WTC11 (cell line): ENCODE results near the gene TRIML1. TPM values are rescaled to one million over a fixed set of nuclear protein-coding genes. Genes with fewer than 3 reads are reported as not detected.

Experiments used
- ATAC-seq: fragments of 200-7000 bp; cut with Tn5 transposase; 2 replicates; pipeline ENCODE4 v1.10.0; 2021; ENCODE audit warnings: mild to moderate bottlenecking, moderate library complexity
- CTCF ChIA-PET: fragments of 300-600 bp; sonication (Branson Sonifier 250); formaldehyde crosslinking; loops from one replicate; lab custom pipeline; 2021; ENCODE audit warnings: antibody characterized with exemption; lab: Charles Lee
- POLR2A ChIA-PET: fragments of 350-600 bp; sonication (Branson Sonifier 250); formaldehyde crosslinking; loops from one replicate; lab custom pipeline; 2021; ENCODE audit warnings: antibody characterized with exemption; lab: Charles Lee
- DNase-seq: peaks from one replicate; pipeline ENCODE4 v3.0.0; 2021; ENCODE audit warnings: low spot score
- H3K27ac Mint-ChIP-seq: 2 replicates; pipeline ENCODE4 v1.8.0; 2021; ENCODE audit warnings: mixed read lengths
- H3K27me3 Mint-ChIP-seq: 2 replicates; pipeline ENCODE4 v1.8.0; 2021; ENCODE audit warnings: low read depth, mild to moderate bottlenecking, moderate library complexity, mixed read lengths
- H3K36me3 Mint-ChIP-seq: 2 replicates; pipeline ENCODE4 v1.8.0; 2021; ENCODE audit warnings: mixed read lengths
- H3K4me1 Mint-ChIP-seq: 2 replicates; pipeline ENCODE4 v1.8.0; 2022; ENCODE audit warnings: mixed read lengths
- H3K4me3 Mint-ChIP-seq: 2 replicates; pipeline ENCODE4 v1.8.0; 2021; ENCODE audit warnings: mild to moderate bottlenecking, moderate library complexity, mixed read lengths
- H3K9me3 Mint-ChIP-seq: 2 replicates; pipeline ENCODE4 v1.8.0; 2021; ENCODE audit warnings: mixed read lengths
- AR ChIP-seq: fragments of 250-450 bp; sonication (Bioruptor Pico); IDR thresholded peaks from 2 replicates; pipeline ENCODE4 v1.9.0; 2021; ENCODE audit warnings: mild to moderate bottlenecking
- ATF3 ChIP-seq: sonication (generic); formaldehyde crosslinking; conservative IDR thresholded peaks from 2 replicates; pipeline ENCODE4 v1.8.1; 2022; ENCODE audit warnings: mild to moderate bottlenecking, missing genetic modification reagents
- CBFB ChIP-seq: sonication (generic); formaldehyde crosslinking; IDR thresholded peaks from 2 replicates; pipeline ENCODE4 v1.8.1; 2022; ENCODE audit warnings: mild to moderate bottlenecking, low read depth, missing genetic modification reagents
- E2F4 ChIP-seq: sonication (generic); formaldehyde crosslinking; IDR thresholded peaks from 2 replicates; pipeline ENCODE4 v1.8.1; 2022; ENCODE audit warnings: low read depth, mild to moderate bottlenecking, moderate library complexity, missing genetic modification reagents, borderline replicate concordance
- E2F5 ChIP-seq: sonication (generic); formaldehyde crosslinking; IDR thresholded peaks from 2 replicates; pipeline ENCODE4 v1.8.1; 2022; ENCODE audit warnings: mild to moderate bottlenecking, moderate library complexity, missing genetic modification reagents
- IRF1 ChIP-seq: sonication (generic); formaldehyde crosslinking; IDR thresholded peaks from 2 replicates; pipeline ENCODE4 v1.8.0; 2023; ENCODE audit warnings: missing genetic modification reagents
- JUN ChIP-seq: sonication (generic); formaldehyde crosslinking; IDR thresholded peaks from 2 replicates; pipeline ENCODE4 v1.8.0; 2023; ENCODE audit warnings: mild to moderate bottlenecking, missing genetic modification reagents
- MXD4 ChIP-seq: fragments of 250-450 bp; sonication (Bioruptor Pico); IDR thresholded peaks from 2 replicates; pipeline ENCODE4 v1.8.0; 2021; ENCODE audit warnings: mild to moderate bottlenecking, moderate library complexity, borderline replicate concordance
- RELA ChIP-seq: sonication (generic); formaldehyde crosslinking; IDR thresholded peaks from 2 replicates; pipeline ENCODE4 v1.8.1; 2022; ENCODE audit warnings: missing genetic modification reagents, mild to moderate bottlenecking, borderline replicate concordance
- SMAD3 ChIP-seq: sonication (generic); formaldehyde crosslinking; IDR thresholded peaks from 2 replicates; pipeline ENCODE4 v1.8.0; 2022; ENCODE audit warnings: missing genetic modification reagents, mild to moderate bottlenecking, borderline replicate concordance
- ZNF219 ChIP-seq: sonication (generic); formaldehyde crosslinking; IDR thresholded peaks from 2 replicates; pipeline ENCODE4 v1.8.0; 2023; ENCODE audit warnings: missing genetic modification reagents, mild to moderate bottlenecking, borderline replicate concordance
- ZNF263 ChIP-seq: sonication (generic); formaldehyde crosslinking; IDR thresholded peaks from 2 replicates; pipeline ENCODE4 v1.8.1; 2022; ENCODE audit warnings: low read depth, mild to moderate bottlenecking, moderate library complexity, missing genetic modification reagents
- total RNA-seq: library from RNA; stranded (reverse); gene quantifications from 3 replicates; pipeline ENCODE4 v1.2.3, GENCODE V29; 2021
- TF ChIP-seq, protein P1 (sequence below): fragments of 250-450 bp; sonication (Bioruptor Pico); IDR thresholded peaks from 2 replicates; pipeline ENCODE4 v1.9.0; 2021; ENCODE audit warnings: mild to moderate bottlenecking, borderline replicate concordance
- TF ChIP-seq, protein P2 (sequence below): fragments of 250-450 bp; sonication (Bioruptor Pico); IDR thresholded peaks from 2 replicates; pipeline ENCODE4 v1.9.0; 2021; ENCODE audit warnings: mild to moderate bottlenecking
- TF ChIP-seq, protein P3 (sequence below): fragments of 250-450 bp; sonication (Bioruptor Pico); conservative IDR thresholded peaks from 2 replicates; pipeline ENCODE4 v1.9.0; 2021; ENCODE audit warnings: mild to moderate bottlenecking
- TF ChIP-seq, protein P4 (sequence below): sonication (generic); formaldehyde crosslinking; IDR thresholded peaks from 2 replicates; pipeline ENCODE4 v1.8.1; 2023; ENCODE audit warnings: mild to moderate bottlenecking, missing genetic modification reagents, borderline replicate concordance

Gene TRIML1
- total RNA-seq, 1 experiment from 2014 or later: not detected

GRCh38 chr4:188194421-188194820, 55.2 kb downstream of the TRIML1 start:
- POLR2A ChIA-PET: no interaction called here
- Mint-ChIP-seq H3K4me1 (peaks cover 24% of the 10 kb centered on the region), H3K36me3 (peaks cover 5% of the 10 kb centered on the region), H3K27me3 (no peaks in the 10 kb centered on the region; the same call in 1 of the 2 replicates), H3K9me3 (peaks cover 3% of the 10 kb centered on the region; the same call in 1 of the 2 replicates), H3K4me3 (no peak overlapping the region)
- DNase-seq: no peak
- CTCF ChIA-PET: no interaction called here
- TF ChIP-seq CBFB (CRISPR knock-in tag) (no peak), ATF3 (CRISPR knock-in tag) (no peak), RELA (CRISPR knock-in tag) (no peak), IRF1 (CRISPR knock-in tag) (no peak), MXD4 (no peak), AR (CRISPR knock-in tag) (no peak), E2F5 (CRISPR knock-in tag) (no peak), ZNF219 (CRISPR knock-in tag) (no peak), ZNF263 (CRISPR knock-in tag) (no peak), SMAD3 (CRISPR knock-in tag) (no peak), JUN (no peak), E2F4 (CRISPR knock-in tag) (no peak)
- TF ChIP-seq, protein P1, sequence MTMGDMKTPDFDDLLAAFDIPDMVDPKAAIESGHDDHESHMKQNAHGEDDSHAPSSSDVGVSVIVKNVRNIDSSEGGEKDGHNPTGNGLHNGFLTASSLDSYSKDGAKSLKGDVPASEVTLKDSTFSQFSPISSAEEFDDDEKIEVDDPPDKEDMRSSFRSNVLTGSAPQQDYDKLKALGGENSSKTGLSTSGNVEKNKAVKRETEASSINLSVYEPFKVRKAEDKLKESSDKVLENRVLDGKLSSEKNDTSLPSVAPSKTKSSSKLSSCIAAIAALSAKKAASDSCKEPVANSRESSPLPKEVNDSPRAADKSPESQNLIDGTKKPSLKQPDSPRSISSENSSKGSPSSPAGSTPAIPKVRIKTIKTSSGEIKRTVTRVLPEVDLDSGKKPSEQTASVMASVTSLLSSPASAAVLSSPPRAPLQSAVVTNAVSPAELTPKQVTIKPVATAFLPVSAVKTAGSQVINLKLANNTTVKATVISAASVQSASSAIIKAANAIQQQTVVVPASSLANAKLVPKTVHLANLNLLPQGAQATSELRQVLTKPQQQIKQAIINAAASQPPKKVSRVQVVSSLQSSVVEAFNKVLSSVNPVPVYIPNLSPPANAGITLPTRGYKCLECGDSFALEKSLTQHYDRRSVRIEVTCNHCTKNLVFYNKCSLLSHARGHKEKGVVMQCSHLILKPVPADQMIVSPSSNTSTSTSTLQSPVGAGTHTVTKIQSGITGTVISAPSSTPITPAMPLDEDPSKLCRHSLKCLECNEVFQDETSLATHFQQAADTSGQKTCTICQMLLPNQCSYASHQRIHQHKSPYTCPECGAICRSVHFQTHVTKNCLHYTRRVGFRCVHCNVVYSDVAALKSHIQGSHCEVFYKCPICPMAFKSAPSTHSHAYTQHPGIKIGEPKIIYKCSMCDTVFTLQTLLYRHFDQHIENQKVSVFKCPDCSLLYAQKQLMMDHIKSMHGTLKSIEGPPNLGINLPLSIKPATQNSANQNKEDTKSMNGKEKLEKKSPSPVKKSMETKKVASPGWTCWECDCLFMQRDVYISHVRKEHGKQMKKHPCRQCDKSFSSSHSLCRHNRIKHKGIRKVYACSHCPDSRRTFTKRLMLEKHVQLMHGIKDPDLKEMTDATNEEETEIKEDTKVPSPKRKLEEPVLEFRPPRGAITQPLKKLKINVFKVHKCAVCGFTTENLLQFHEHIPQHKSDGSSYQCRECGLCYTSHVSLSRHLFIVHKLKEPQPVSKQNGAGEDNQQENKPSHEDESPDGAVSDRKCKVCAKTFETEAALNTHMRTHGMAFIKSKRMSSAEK (CRISPR knock-in tag): no peak
- TF ChIP-seq, protein P2, sequence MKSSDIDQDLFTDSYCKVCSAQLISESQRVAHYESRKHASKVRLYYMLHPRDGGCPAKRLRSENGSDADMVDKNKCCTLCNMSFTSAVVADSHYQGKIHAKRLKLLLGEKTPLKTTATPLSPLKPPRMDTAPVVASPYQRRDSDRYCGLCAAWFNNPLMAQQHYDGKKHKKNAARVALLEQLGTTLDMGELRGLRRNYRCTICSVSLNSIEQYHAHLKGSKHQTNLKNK (CRISPR knock-in tag): no peak
- TF ChIP-seq, protein P3, sequence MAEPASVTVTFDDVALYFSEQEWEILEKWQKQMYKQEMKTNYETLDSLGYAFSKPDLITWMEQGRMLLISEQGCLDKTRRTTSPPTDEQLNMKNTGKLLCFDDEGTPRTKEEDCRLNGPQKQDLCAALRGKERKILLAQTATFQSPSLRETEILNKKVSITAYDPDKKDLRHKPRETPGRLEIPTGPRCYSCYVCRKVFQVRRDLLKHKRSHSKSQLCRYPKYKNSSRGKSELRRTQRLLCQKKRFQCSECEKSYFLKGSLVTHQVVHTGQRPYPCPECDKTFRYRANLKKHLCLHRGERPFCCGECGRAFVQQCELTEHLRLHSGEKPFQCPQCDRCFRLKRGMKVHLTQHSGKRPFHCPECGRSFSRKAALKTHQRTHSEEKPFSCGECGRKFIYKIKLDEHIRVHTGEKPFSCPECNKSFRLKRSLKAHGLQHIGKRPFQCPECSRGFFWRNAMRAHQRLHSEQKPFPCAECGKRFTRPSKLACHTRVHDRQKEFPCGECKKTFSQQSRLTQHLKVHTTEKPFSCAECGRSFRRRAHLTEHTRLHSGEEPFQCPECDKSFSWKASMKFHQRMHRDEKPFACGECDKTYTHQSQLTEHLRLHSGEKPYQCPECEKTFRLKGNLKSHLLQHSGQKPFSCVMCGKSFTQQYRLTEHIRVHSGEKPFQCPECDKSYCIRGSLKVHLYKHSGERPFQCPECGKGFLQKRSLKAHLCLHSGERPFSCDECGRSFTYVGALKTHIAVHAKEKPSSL: no peak
- TF ChIP-seq, protein P4, sequence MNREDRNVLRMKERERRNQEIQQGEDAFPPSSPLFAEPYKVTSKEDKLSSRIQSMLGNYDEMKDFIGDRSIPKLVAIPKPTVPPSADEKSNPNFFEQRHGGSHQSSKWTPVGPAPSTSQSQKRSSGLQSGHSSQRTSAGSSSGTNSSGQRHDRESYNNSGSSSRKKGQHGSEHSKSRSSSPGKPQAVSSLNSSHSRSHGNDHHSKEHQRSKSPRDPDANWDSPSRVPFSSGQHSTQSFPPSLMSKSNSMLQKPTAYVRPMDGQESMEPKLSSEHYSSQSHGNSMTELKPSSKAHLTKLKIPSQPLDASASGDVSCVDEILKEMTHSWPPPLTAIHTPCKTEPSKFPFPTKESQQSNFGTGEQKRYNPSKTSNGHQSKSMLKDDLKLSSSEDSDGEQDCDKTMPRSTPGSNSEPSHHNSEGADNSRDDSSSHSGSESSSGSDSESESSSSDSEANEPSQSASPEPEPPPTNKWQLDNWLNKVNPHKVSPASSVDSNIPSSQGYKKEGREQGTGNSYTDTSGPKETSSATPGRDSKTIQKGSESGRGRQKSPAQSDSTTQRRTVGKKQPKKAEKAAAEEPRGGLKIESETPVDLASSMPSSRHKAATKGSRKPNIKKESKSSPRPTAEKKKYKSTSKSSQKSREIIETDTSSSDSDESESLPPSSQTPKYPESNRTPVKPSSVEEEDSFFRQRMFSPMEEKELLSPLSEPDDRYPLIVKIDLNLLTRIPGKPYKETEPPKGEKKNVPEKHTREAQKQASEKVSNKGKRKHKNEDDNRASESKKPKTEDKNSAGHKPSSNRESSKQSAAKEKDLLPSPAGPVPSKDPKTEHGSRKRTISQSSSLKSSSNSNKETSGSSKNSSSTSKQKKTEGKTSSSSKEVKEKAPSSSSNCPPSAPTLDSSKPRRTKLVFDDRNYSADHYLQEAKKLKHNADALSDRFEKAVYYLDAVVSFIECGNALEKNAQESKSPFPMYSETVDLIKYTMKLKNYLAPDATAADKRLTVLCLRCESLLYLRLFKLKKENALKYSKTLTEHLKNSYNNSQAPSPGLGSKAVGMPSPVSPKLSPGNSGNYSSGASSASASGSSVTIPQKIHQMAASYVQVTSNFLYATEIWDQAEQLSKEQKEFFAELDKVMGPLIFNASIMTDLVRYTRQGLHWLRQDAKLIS (CRISPR knock-in tag): no peak
- TF ChIP-seq, all 79 proteins: peak for 0
- no peak for ATAC-seq
- H3K27ac Mint-ChIP-seq: no peak overlapping the region
